ENCODE results near the gene EP300.

EP300 gene

DNA sequence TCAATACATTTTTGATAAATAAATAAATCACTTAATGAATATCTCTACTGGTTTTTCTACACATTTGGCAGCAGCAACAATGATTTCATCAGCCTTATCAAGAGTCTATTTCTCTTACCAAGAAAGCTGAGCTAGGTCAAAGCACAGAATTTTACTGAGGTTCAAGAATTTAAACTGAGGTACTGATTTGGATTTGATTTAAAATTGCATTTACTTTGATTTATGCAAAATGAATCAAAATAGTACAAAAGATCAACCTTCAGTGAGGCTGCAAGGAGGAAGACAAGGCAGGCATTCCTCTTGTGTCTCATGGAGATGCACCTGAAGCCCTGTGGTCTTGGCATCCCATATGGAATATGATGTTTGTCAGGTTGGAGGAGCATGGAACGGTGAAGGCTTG lies 15.5 kb upstream of the EP300 start:
- no peak overlapping the region for H3K4me3 ChIP-seq (ENCODE audit: low read depth in 1 of 5, low read length in 5 of 5)
- no peaks in the 10 kb centered on the region for H3K9me3 ChIP-seq (ENCODE audit: control insufficient read depth in 5 of 5, low read length in 5 of 5)
- peaks cover 0 to 8% (median 0%) of the 10 kb centered on the region in 5 donors for H3K4me1 ChIP-seq (ENCODE audit: control insufficient read depth in 5 of 5, insufficient read depth in 5 of 5, low read length in 5 of 5)
- H3K27me3 ChIP-seq (ENCODE audit: control insufficient read depth in 5 of 5, insufficient read depth in 4 of 5, low read length in 5 of 5), result no peaks in the 10 kb centered on the region
- no peaks in the 10 kb centered on the region for H3K36me3 ChIP-seq (ENCODE audit: control insufficient read depth in 5 of 5, insufficient read depth in 5 of 5, low read length in 5 of 5)
- no peak overlapping the region for H3K27ac ChIP-seq (ENCODE audit: low read depth, low read length)
- no peak overlapping the region for H3K9ac ChIP-seq (ENCODE audit: low read length in 5 of 5)

DNA sequence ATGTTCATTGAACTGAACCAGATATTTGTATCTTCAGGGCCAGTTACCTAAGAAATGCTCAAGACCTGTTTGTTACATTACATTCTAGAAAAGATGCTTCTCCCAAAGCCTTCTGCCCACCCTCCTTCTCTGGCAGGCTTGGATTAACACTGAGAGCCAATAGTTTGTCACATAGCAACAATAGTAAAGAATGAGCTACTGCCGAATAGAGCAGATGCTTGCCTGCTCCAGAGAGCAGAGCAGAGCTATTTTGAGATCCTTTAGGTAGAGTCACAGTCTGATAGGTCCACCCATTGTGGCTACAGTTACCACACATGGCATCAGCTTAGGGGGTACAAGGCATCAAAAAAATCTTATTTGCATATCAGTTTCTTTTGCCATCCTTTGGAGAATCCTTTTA lies 13.5 kb upstream of the EP300 start:
- Histone ChIP-seq H3K27me3 (ENCODE audit: control insufficient read depth in 5 of 5, insufficient read depth in 4 of 5, low read length in 5 of 5) (no peaks in the 10 kb centered on the region), H3K4me1 (ENCODE audit: control insufficient read depth in 5 of 5, insufficient read depth in 5 of 5, low read length in 5 of 5) (peaks cover 0 to 2% (median 0%) of the 10 kb centered on the region in 5 donors), H3K9ac (ENCODE audit: low read length in 5 of 5) (no peak overlapping the region), H3K4me3 (ENCODE audit: low read depth in 1 of 5, low read length in 5 of 5) (no peak overlapping the region), H3K9me3 (ENCODE audit: control insufficient read depth in 5 of 5, low read length in 5 of 5) (no peaks in the 10 kb centered on the region), H3K27ac (ENCODE audit: low read depth, low read length) (no peak overlapping the region), H3K36me3 (ENCODE audit: control insufficient read depth in 5 of 5, insufficient read depth in 5 of 5, low read length in 5 of 5) (no peaks in the 10 kb centered on the region)

DNA sequence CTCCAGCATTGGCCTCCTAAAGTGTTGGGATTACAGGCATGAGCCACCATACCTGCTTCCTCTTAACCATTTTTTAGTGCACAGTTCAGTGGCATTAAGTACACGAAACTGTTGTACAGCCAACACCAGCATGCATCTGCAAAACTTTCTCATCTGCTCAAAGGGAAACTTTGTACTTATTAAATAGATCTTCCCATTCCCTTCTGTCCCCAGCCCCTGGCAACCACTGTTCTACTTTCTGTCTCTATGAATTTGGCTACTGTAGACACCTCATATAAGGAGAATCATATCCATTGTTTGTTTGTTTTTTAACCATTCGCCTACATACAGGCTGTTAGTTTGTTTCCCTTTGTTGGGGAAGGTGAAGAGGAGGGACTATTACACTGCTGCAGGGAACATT lies 6.5 kb upstream of the EP300 start:
- Histone ChIP-seq H3K27me3 (ENCODE audit: control insufficient read depth in 5 of 5, insufficient read depth in 4 of 5, low read length in 5 of 5) (no peaks in the 10 kb centered on the region), H3K9me3 (ENCODE audit: control insufficient read depth in 5 of 5, low read length in 5 of 5) (no peaks in the 10 kb centered on the region), H3K9ac (ENCODE audit: low read length in 5 of 5) (no peak overlapping the region), H3K4me1 (ENCODE audit: control insufficient read depth in 5 of 5, insufficient read depth in 5 of 5, low read length in 5 of 5) (peaks cover 0 to 5% (median 5%) of the 10 kb centered on the region in 5 donors), H3K36me3 (ENCODE audit: control insufficient read depth in 5 of 5, insufficient read depth in 5 of 5, low read length in 5 of 5) (no peaks in the 10 kb centered on the region), H3K4me3 (ENCODE audit: low read depth in 1 of 5, low read length in 5 of 5) (no peak overlapping the region), H3K27ac (ENCODE audit: low read depth, low read length) (no peak overlapping the region)

- Histone ChIP-seq H3K9me3 (ENCODE audit: control insufficient read depth in 5 of 5, low read length in 5 of 5) (no peaks in the 10 kb centered on the region), H3K36me3 (ENCODE audit: control insufficient read depth in 5 of 5, insufficient read depth in 5 of 5, low read length in 5 of 5) (no peaks in the 10 kb centered on the region), H3K4me3 (ENCODE audit: low read depth in 1 of 5, low read length in 5 of 5) (peak overlapping the region; percentile 77 to 88 (median 83)), H3K27ac (ENCODE audit: low read depth, low read length) (peak overlapping the region; percentile 97), H3K27me3 (ENCODE audit: control insufficient read depth in 5 of 5, insufficient read depth in 4 of 5, low read length in 5 of 5) (no peaks in the 10 kb centered on the region), H3K9ac (ENCODE audit: low read length in 5 of 5) (peak overlapping the region; percentile 52 to 97 (median 96)), H3K4me1 (ENCODE audit: control insufficient read depth in 5 of 5, insufficient read depth in 5 of 5, low read length in 5 of 5) (peaks cover 0 to 43% (median 40%) of the 10 kb centered on the region in 5 donors)
Observed at GRCh38 chr22:41091132-41092022, 1.0 kb upstream of the EP300 start.

GRCh38 chr22:41092847-41093411 lies 537 bp downstream of the EP300 start:
- H3K27me3 ChIP-seq (ENCODE audit: control insufficient read depth in 5 of 5, insufficient read depth in 4 of 5, low read length in 5 of 5), result no peaks in the 10 kb centered on the region
- peaks cover 0 to 54% (median 49%) of the 10 kb centered on the region in 5 donors for H3K4me1 ChIP-seq (ENCODE audit: control insufficient read depth in 5 of 5, insufficient read depth in 5 of 5, low read length in 5 of 5)
- no peaks in the 10 kb centered on the region for H3K36me3 ChIP-seq (ENCODE audit: control insufficient read depth in 5 of 5, insufficient read depth in 5 of 5, low read length in 5 of 5)
- H3K4me3 ChIP-seq (ENCODE audit: low read depth in 1 of 5, low read length in 5 of 5), result peak overlapping the region; percentile 78 to 88 (median 83)
- no peaks in the 10 kb centered on the region for H3K9me3 ChIP-seq (ENCODE audit: control insufficient read depth in 5 of 5, low read length in 5 of 5)
- H3K9ac ChIP-seq (ENCODE audit: low read length in 5 of 5), result peak overlapping the region; percentile 41 to 97 (median 88)
- peak overlapping the region; percentile 97 for H3K27ac ChIP-seq (ENCODE audit: low read depth, low read length)

DNA sequence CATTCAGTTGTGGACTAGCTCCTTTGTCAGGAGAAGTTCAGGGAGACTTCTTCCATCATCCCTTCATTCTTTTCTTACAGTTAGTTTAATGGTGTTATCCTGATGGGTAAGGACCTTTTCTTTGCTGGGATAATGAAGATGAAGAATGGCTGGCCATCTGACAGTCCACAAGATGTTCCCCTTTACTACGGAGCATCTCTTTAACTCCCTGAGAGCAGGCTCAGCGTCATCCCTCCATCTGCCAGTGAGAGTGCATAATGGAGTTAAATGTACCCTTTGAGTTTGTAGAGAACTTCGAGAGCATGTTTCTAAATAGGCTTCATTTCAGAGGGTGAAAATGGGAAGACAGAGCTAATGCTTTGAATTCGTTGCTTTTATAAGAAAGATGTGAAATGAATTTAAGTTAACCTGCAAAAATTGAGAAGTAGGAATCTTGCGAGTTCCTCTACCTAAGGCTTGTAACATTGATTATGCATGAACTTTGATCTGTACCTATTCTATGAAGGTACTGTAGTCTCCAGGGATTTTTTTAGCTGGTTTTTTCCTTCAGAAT lies 1.7 kb downstream of the EP300 start:
- Histone ChIP-seq H3K27me3 (ENCODE audit: control insufficient read depth in 5 of 5, insufficient read depth in 4 of 5, low read length in 5 of 5) (no peaks in the 10 kb centered on the region), H3K4me3 (ENCODE audit: low read depth in 1 of 5, low read length in 5 of 5) (peak overlapping the region; percentile 78 to 88 (median 83)), H3K4me1 (ENCODE audit: control insufficient read depth in 5 of 5, insufficient read depth in 5 of 5, low read length in 5 of 5) (peaks cover 0 to 58% (median 56%) of the 10 kb centered on the region in 5 donors), H3K36me3 (ENCODE audit: control insufficient read depth in 5 of 5, insufficient read depth in 5 of 5, low read length in 5 of 5) (peaks cover 0 to 2% (median 0%) of the 10 kb centered on the region in 5 donors), H3K9ac (ENCODE audit: low read length in 5 of 5) (peak overlapping the region; percentile 55 to 97 (median 88)), H3K9me3 (ENCODE audit: control insufficient read depth in 5 of 5, low read length in 5 of 5) (no peaks in the 10 kb centered on the region), H3K27ac (ENCODE audit: low read depth, low read length) (peak overlapping the region; percentile 97)

- Histone ChIP-seq H3K4me1 (ENCODE audit: control insufficient read depth in 5 of 5, insufficient read depth in 5 of 5, low read length in 5 of 5) (peaks cover 3 to 65% (median 52%) of the 10 kb centered on the region in 5 donors), H3K27me3 (ENCODE audit: control insufficient read depth in 5 of 5, insufficient read depth in 4 of 5, low read length in 5 of 5) (no peaks in the 10 kb centered on the region), H3K4me3 (ENCODE audit: low read depth in 1 of 5, low read length in 5 of 5) (no peak overlapping the region), H3K9me3 (ENCODE audit: control insufficient read depth in 5 of 5, low read length in 5 of 5) (no peaks in the 10 kb centered on the region), H3K27ac (ENCODE audit: low read depth, low read length) (no peak overlapping the region), H3K36me3 (ENCODE audit: control insufficient read depth in 5 of 5, insufficient read depth in 5 of 5, low read length in 5 of 5) (peaks cover 0 to 4% (median 3%) of the 10 kb centered on the region in 5 donors), H3K9ac (ENCODE audit: low read length in 5 of 5) (peak overlapping the region in 1 of 5 donors; percentile 47)
Observed at GRCh38 chr22:41096391-41096790, 4.0 kb downstream of the EP300 start.

DNA sequence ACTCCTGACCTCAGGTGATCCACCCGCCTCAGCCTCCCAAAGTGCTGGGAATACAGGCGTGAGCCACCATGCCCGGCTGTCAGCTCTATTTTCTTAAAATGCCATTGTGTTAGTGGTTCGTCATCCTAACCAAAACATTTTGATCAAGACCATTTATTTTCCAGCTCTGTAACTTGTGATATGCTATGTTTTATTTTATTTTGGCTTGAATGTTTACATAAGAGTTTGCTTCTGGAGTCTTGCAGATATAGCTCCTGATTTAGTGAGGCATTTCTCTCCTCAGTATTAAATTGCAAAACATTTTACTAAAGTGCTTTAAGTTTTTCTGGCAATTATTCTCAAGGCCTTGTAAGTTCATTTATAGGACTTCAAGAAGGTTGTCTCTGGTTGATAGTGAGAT lies 4.4 kb downstream of the EP300 start:
- H3K4me3 ChIP-seq (ENCODE audit: low read depth in 1 of 5, low read length in 5 of 5), result no peak overlapping the region
- H3K36me3 ChIP-seq (ENCODE audit: control insufficient read depth in 5 of 5, insufficient read depth in 5 of 5, low read length in 5 of 5), result peaks cover 0 to 4% (median 3%) of the 10 kb centered on the region in 5 donors
- peaks cover 3 to 65% (median 52%) of the 10 kb centered on the region in 5 donors for H3K4me1 ChIP-seq (ENCODE audit: control insufficient read depth in 5 of 5, insufficient read depth in 5 of 5, low read length in 5 of 5)
- peak overlapping the region in 1 of 5 donors; percentile 25 for H3K9ac ChIP-seq (ENCODE audit: low read length in 5 of 5)
- H3K9me3 ChIP-seq (ENCODE audit: control insufficient read depth in 5 of 5, low read length in 5 of 5), result no peaks in the 10 kb centered on the region
- H3K27me3 ChIP-seq (ENCODE audit: control insufficient read depth in 5 of 5, insufficient read depth in 4 of 5, low read length in 5 of 5), result no peaks in the 10 kb centered on the region
- no peak overlapping the region for H3K27ac ChIP-seq (ENCODE audit: low read depth, low read length)

- peaks cover 0 to 4% (median 3%) of the 10 kb centered on the region in 5 donors for H3K36me3 ChIP-seq (ENCODE audit: control insufficient read depth in 5 of 5, insufficient read depth in 5 of 5, low read length in 5 of 5)
- no peaks in the 10 kb centered on the region for H3K9me3 ChIP-seq (ENCODE audit: control insufficient read depth in 5 of 5, low read length in 5 of 5)
- no peaks in the 10 kb centered on the region for H3K27me3 ChIP-seq (ENCODE audit: control insufficient read depth in 5 of 5, insufficient read depth in 4 of 5, low read length in 5 of 5)
- no peak overlapping the region for H3K4me3 ChIP-seq (ENCODE audit: low read depth in 1 of 5, low read length in 5 of 5)
- H3K4me1 ChIP-seq (ENCODE audit: control insufficient read depth in 5 of 5, insufficient read depth in 5 of 5, low read length in 5 of 5), result peaks cover 3 to 62% (median 56%) of the 10 kb centered on the region in 5 donors
- H3K9ac ChIP-seq (ENCODE audit: low read length in 5 of 5), result no peak overlapping the region
- no peak overlapping the region for H3K27ac ChIP-seq (ENCODE audit: low read depth, low read length)
Observed at GRCh38 chr22:41099036-41099435, 6.6 kb downstream of the EP300 start.
